Prostate gland (tissue), 2 donors: ENCODE measurements around the gene TMEM120A.

Experiments used
- CTCF ChIP-seq, 4 experiments: fragments of 200-600 bp in 2 of 4; fragments of 450-650 bp in 2 of 4; sonication (generic) in 2 of 4; IDR thresholded peaks; 1 replicate in 3 of 4; 2 replicates in 1 of 4; pipeline ENCODE4 v1.5.1; 2016 to 2019; ENCODE audit warnings: antibody characterized with exemption in 4 of 4, mild to moderate bottlenecking in 2 of 4, moderate library complexity in 2 of 4
- POLR2A ChIP-seq: fragments of 450-650 bp; IDR thresholded peaks from one replicate; pipeline ENCODE4 v1.6.1; 2016; ENCODE audit warnings: antibody characterized with exemption, mild to moderate bottlenecking

DNA sequence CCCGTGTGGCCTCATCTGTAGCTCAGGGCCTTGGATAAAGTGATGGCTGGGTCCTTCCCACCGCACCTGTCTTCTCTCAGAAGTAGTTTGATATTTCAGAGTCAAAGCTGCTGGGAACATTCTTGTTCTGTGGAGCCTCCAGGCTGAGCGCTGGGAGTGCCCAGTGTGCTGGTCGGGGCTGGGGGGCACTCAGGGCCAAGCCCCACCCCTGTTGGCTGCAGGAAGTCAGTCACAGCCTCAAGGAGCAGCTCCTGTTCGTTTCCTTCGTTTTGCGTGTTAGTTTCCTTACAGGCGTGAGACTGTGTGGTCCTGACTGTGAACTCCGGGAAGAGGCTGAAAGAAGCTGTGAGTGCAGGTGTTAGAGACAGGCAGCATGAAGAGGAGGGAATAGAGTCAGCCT is 46.2 kb downstream of the TMEM120A start:
- TF ChIP-seq POLR2A (no peak), CTCF (IDR thresholded peaks at IDR 0.05) (no peak)
